WERI-Rb-1 (cell line): ENCODE measurements around the gene RAB3C.
A peak's percentile ranks its signal among the peaks of the same experiment; 100 is the strongest.

Experiments
- DNase-seq: peaks from one replicate; pipeline ENCODE4 v3.0.0-alpha.2; 2020
- H3K27ac ChIP-seq: fragments of 250-450 bp; sonication (Bioruptor Pico); 2 replicates; pipeline ENCODE4 v1.5.1; 2020; ENCODE audit warnings: mild to moderate bottlenecking, moderate library complexity
- H3K27me3 ChIP-seq: fragments of 250-450 bp; sonication (Bioruptor Pico); 2 replicates; pipeline ENCODE4 v1.5.1; 2021; ENCODE audit warnings: mild to moderate bottlenecking, low read depth, moderate library complexity; ENCODE audit not compliant: insufficient read depth, severe bottlenecking
- H3K36me3 ChIP-seq: fragments of 250-450 bp; sonication (Bioruptor Pico); 2 replicates; pipeline ENCODE4 v1.5.1; 2020; ENCODE audit warnings: mild to moderate bottlenecking, moderate library complexity
- H3K4me3 ChIP-seq: 2 replicates; pipeline ENCODE4 v1.5.1; 2011; ENCODE audit warnings: low read depth, mild to moderate bottlenecking, control low read depth, low read length
- H3K9me3 ChIP-seq: fragments of 250-450 bp; sonication (Bioruptor Pico); 2 replicates; pipeline ENCODE4 v1.5.1; 2021; ENCODE audit warnings: mild to moderate bottlenecking, moderate library complexity; ENCODE audit not compliant: severe bottlenecking
- CTCF ChIP-seq: IDR thresholded peaks from 2 replicates; pipeline ENCODE4 v1.5.1; 2011; ENCODE audit warnings: low read depth, mild to moderate bottlenecking, control low read depth, inconsistent platforms, low read length

The RAB3C gene

GRCh38 chr5:58891971-58892343 is 309.1 kb downstream of the RAB3C start:
- H3K27ac ChIP-seq = no peak overlapping the region
- no peaks in the 10 kb centered on the region for H3K27me3 ChIP-seq
- no peaks in the 10 kb centered on the region for H3K9me3 ChIP-seq
- H3K4me3 ChIP-seq = no peak overlapping the region
- no peaks in the 10 kb centered on the region for H3K36me3 ChIP-seq
- no peak for DNase-seq
- TF ChIP-seq CTCF = no peak

- H3K27me3 ChIP-seq = no peaks in the 10 kb centered on the region
- TF ChIP-seq CTCF = no peak
- H3K27ac ChIP-seq = no peak overlapping the region
- no peaks in the 10 kb centered on the region for H3K9me3 ChIP-seq
- DNase-seq = no peak
- no peaks in the 10 kb centered on the region for H3K36me3 ChIP-seq
- H3K4me3 ChIP-seq = no peak overlapping the region
Observed at GRCh38 chr5:58893551-58893950, 310.7 kb downstream of the RAB3C start.

- Histone ChIP-seq H3K27me3 (no peaks in the 10 kb centered on the region), H3K4me3 (no peak overlapping the region), H3K9me3 (no peaks in the 10 kb centered on the region), H3K36me3 (no peaks in the 10 kb centered on the region), H3K27ac (no peak overlapping the region)
- no peak for DNase-seq
- TF ChIP-seq CTCF = no peak
Observed at GRCh38 chr5:58898006-58898405, 315.1 kb downstream of the RAB3C start.

GRCh38 chr5:58898538-58898937 is 315.7 kb downstream of the RAB3C start:
- DNase-seq = peak; percentile 33
- peak; percentile 29; the same call in 1 of the 2 replicates for TF ChIP-seq CTCF
- no peaks in the 10 kb centered on the region for H3K36me3 ChIP-seq

GRCh38 chr5:58901271-58901670 is 318.4 kb downstream of the RAB3C start:
- TF ChIP-seq CTCF = no peak
- Histone ChIP-seq H3K4me3 (no peak overlapping the region), H3K9me3 (no peaks in the 10 kb centered on the region), H3K27ac (no peak overlapping the region), H3K27me3 (no peaks in the 10 kb centered on the region), H3K36me3 (no peaks in the 10 kb centered on the region)
- no peak for DNase-seq

More at GRCh38 chr5:58898538-58898937, 315.7 kb downstream of the RAB3C start:
- H3K27me3 ChIP-seq = no peaks in the 10 kb centered on the region
- H3K9me3 ChIP-seq = no peaks in the 10 kb centered on the region
- no peak overlapping the region for H3K4me3 ChIP-seq
- no peak overlapping the region for H3K27ac ChIP-seq

- TF ChIP-seq CTCF = no peak
- H3K36me3 ChIP-seq = no peaks in the 10 kb centered on the region
- H3K4me3 ChIP-seq = no peak overlapping the region
- no peaks in the 10 kb centered on the region for H3K9me3 ChIP-seq
- H3K27ac ChIP-seq = no peak overlapping the region
- DNase-seq = no peak
- H3K27me3 ChIP-seq = no peaks in the 10 kb centered on the region
Observed at GRCh38 chr5:58902305-58902704, 319.4 kb downstream of the RAB3C start.
